Esophagus squamous epithelium (tissue), 4 donors: ENCODE data around the gene METTL9.

ENCODE experiments used
- CTCF ChIP-seq, 6 experiments: fragments of 450-650 bp in 4 of 6; fragments of 200-600 bp in 2 of 6; sonication (generic) in 2 of 6; IDR thresholded peaks; one replicate each; pipeline ENCODE4 v1.5.1; 2016 to 2019; ENCODE audit warnings: antibody characterized with exemption in 6 of 6, mild to moderate bottlenecking in 4 of 6, moderate library complexity in 4 of 6
- POLR2A ChIP-seq, 4 donors: fragments of 450-650 bp; IDR thresholded peaks; one replicate each; pipeline ENCODE4 v1.6.1; 2017; ENCODE audit warnings: antibody characterized with exemption in 4 of 4, mild to moderate bottlenecking in 4 of 4, moderate library complexity in 3 of 4

GRCh38 chr16:21619765-21620425 lies 20.5 kb downstream of the METTL9 start:
- TF ChIP-seq CTCF (IDR thresholded peaks at IDR 0.05) (no peak), POLR2A (IDR thresholded peaks at IDR 0.05) (no peak)
